Measurements from ENCODE around the gene USP7.

- TF ChIP-seq, protein P1, sequence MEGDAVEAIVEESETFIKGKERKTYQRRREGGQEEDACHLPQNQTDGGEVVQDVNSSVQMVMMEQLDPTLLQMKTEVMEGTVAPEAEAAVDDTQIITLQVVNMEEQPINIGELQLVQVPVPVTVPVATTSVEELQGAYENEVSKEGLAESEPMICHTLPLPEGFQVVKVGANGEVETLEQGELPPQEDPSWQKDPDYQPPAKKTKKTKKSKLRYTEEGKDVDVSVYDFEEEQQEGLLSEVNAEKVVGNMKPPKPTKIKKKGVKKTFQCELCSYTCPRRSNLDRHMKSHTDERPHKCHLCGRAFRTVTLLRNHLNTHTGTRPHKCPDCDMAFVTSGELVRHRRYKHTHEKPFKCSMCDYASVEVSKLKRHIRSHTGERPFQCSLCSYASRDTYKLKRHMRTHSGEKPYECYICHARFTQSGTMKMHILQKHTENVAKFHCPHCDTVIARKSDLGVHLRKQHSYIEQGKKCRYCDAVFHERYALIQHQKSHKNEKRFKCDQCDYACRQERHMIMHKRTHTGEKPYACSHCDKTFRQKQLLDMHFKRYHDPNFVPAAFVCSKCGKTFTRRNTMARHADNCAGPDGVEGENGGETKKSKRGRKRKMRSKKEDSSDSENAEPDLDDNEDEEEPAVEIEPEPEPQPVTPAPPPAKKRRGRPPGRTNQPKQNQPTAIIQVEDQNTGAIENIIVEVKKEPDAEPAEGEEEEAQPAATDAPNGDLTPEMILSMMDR (IDR thresholded peaks at IDR 0.05), result no peak
- TF ChIP-seq POLR2AphosphoS5 (IDR thresholded peaks at IDR 0.05) (peak; percentile 89), POLR2A (IDR thresholded peaks at IDR 0.05) (no peak)
Observed at GRCh38 chr16:9003322-9003721, 39.6 kb upstream of the USP7 start.

Measured in prostate gland (tissue), 2 donors.